ENCODE data around the gene KDM2B. TPM values are rescaled to one million over a fixed set of nuclear protein-coding genes. Genes with fewer than 3 reads are reported as not detected.

The KDM2B gene
- total and polyA plus RNA-seq, 2 of the 8 experiments (the other 6 are each of a cell fraction or from before 2014, with no cell fraction given) = 111 to 162 TPM

DNA sequence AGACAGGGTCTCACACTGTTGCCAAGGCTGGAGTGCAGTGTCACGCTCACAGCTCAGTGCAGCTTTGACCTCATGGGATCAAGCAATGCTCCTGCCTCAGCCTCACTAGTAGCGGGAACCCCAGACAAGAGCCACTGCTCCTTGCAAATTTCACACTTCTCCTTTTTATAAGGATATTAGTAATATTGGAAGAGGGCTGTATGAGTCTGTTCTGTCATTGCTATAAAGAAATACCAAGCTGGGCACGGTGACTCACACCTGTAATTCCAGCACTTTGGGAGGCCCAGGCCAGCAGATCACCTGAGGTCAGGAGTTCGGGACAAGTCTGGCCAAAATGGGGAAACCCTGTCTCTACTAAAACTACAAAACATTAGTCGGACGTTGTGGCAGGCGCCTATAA is 32.6 kb upstream of the KDM2B start (continued):
- TF ChIP-seq, protein P1, sequence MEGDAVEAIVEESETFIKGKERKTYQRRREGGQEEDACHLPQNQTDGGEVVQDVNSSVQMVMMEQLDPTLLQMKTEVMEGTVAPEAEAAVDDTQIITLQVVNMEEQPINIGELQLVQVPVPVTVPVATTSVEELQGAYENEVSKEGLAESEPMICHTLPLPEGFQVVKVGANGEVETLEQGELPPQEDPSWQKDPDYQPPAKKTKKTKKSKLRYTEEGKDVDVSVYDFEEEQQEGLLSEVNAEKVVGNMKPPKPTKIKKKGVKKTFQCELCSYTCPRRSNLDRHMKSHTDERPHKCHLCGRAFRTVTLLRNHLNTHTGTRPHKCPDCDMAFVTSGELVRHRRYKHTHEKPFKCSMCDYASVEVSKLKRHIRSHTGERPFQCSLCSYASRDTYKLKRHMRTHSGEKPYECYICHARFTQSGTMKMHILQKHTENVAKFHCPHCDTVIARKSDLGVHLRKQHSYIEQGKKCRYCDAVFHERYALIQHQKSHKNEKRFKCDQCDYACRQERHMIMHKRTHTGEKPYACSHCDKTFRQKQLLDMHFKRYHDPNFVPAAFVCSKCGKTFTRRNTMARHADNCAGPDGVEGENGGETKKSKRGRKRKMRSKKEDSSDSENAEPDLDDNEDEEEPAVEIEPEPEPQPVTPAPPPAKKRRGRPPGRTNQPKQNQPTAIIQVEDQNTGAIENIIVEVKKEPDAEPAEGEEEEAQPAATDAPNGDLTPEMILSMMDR (IDR thresholded peaks at IDR 0.05; ENCODE audit: control extremely low read depth in 1 of 3, insufficient read depth in 1 of 3, low read depth in 1 of 3, low read length in 3 of 3) = no peak
- TF ChIP-seq CBX5 (IDR thresholded peaks at IDR 0.05; ENCODE audit: low read depth, low read length) = no peak
- TF ChIP-seq BRCA1 (IDR thresholded peaks at IDR 0.05; ENCODE audit: low read depth, low read length) = no peak
- TF ChIP-seq RFX5 (IDR thresholded peaks at IDR 0.05; ENCODE audit: borderline replicate concordance, low read depth, low read length) = no peak
- TF ChIP-seq, protein P2, sequence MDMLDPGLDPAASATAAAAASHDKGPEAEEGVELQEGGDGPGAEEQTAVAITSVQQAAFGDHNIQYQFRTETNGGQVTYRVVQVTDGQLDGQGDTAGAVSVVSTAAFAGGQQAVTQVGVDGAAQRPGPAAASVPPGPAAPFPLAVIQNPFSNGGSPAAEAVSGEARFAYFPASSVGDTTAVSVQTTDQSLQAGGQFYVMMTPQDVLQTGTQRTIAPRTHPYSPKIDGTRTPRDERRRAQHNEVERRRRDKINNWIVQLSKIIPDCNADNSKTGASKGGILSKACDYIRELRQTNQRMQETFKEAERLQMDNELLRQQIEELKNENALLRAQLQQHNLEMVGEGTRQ (IDR thresholded peaks at IDR 0.05; ENCODE audit: low read length) = no peak
- no peak for TF ChIP-seq PHF8 (conservative IDR thresholded peaks at IDR 0.05; ENCODE audit: low read depth, low read length)
- no peak for TF ChIP-seq SIRT6 (IDR thresholded peaks at IDR 0.05; ENCODE audit: low read length)
- TF ChIP-seq RXRA (IDR thresholded peaks at IDR 0.05; ENCODE audit: insufficient read depth, low read depth, low read length) = no peak
- TF ChIP-seq BCL11A (IDR thresholded peaks at IDR 0.05; ENCODE audit: low read depth in 2 of 2, low read length in 2 of 2) = no peak
